NB4 (cell line): ENCODE measurements around the gene ANKS4B.

Experiments
- POLR2A ChIP-seq: IDR thresholded peaks from 2 replicates; pipeline ENCODE4 v1.6.1; 2011; ENCODE audit warnings: mild to moderate bottlenecking; ENCODE audit not compliant: insufficient read length; ENCODE audit errors: extremely low read depth
- TF ChIP-seq, protein P1 (sequence below): IDR thresholded peaks from one replicate; pipeline ENCODE4 v1.5.1; 2012; ENCODE audit warnings: low read depth, low read length
- TF ChIP-seq, protein P2 (sequence below): IDR thresholded peaks from 2 replicates; pipeline ENCODE4 v1.6.1; 2011; ENCODE audit warnings: low read depth, low read length

DNA sequence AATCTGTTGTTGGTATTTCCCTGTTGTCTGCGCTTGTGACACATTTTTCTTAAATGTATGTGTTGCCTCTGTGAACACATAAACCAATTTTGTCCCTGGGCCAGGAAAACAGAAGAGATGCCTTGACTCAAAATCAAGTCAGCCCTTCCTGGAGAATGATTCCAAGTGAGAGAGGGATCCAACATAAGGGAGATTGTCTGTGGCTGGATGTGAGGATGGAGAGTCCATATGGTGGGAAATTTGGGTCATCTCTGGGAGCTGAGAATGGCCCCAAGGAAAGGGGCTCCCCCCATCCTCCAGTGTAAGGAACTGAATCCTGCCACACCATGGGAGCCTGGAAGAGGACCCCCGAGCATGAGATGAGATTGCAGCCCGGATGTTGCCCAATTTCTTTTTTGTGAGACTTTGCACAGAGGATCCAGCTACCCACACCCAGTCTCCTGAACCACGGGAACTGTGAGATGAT is 31.1 kb downstream of the ANKS4B start:
- TF ChIP-seq, protein P1, sequence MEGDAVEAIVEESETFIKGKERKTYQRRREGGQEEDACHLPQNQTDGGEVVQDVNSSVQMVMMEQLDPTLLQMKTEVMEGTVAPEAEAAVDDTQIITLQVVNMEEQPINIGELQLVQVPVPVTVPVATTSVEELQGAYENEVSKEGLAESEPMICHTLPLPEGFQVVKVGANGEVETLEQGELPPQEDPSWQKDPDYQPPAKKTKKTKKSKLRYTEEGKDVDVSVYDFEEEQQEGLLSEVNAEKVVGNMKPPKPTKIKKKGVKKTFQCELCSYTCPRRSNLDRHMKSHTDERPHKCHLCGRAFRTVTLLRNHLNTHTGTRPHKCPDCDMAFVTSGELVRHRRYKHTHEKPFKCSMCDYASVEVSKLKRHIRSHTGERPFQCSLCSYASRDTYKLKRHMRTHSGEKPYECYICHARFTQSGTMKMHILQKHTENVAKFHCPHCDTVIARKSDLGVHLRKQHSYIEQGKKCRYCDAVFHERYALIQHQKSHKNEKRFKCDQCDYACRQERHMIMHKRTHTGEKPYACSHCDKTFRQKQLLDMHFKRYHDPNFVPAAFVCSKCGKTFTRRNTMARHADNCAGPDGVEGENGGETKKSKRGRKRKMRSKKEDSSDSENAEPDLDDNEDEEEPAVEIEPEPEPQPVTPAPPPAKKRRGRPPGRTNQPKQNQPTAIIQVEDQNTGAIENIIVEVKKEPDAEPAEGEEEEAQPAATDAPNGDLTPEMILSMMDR = no peak
- TF ChIP-seq, protein P2, sequence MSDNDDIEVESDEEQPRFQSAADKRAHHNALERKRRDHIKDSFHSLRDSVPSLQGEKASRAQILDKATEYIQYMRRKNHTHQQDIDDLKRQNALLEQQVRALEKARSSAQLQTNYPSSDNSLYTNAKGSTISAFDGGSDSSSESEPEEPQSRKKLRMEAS = no peak
- no peak for TF ChIP-seq POLR2A
